ENCODE data around the gene AP1G1.
"Not testable (repeated sequence)": the region's sequence is repeated elsewhere in the genome, so short reads cannot be mapped to it uniquely, and the experiment has no call there.

The AP1G1 gene

GRCh38 chr16:71693164-71693563 is 115.5 kb downstream of the AP1G1 start:
- DNase-seq, result no peak

- no peak for DNase-seq
Measured at GRCh38 chr16:71689901-71690300, 118.7 kb downstream of the AP1G1 start.

- DNase-seq, result no peak
Measured at GRCh38 chr16:71687861-71688260, 120.8 kb downstream of the AP1G1 start.

- DNase-seq, result not testable (repeated sequence)
Measured at GRCh38 chr16:71684280-71684679, 124.4 kb downstream of the AP1G1 start.

DNA sequence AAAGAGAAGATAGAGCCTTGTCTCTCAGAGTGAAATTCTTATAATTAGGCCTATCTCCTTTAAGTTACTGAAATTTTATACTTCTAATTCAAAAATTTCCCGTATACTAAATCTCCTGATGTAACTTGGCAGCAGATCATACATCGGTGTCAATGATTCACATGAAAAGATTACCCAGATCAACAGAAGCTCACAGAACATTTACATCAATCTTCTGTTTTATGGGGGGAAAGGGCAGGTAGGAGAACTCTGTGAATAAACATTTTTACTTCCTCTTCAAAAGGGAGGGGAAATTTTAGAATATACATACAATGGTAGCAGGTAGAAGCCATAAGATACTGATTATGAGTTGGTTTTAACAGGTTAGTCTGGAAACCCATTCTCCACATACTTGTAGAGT is 127.3 kb downstream of the AP1G1 start:
- no peak for DNase-seq
